GM19455 (cell line): Measurements from ENCODE around the gene PCID2.

Experiments
- ATAC-seq: cut with Tn5 transposase; IDR thresholded peaks from one replicate; pipeline ENCODE4 v1.9.1; 2021; ENCODE audit not compliant: unreplicated experiment

The PCID2 gene

DNA sequence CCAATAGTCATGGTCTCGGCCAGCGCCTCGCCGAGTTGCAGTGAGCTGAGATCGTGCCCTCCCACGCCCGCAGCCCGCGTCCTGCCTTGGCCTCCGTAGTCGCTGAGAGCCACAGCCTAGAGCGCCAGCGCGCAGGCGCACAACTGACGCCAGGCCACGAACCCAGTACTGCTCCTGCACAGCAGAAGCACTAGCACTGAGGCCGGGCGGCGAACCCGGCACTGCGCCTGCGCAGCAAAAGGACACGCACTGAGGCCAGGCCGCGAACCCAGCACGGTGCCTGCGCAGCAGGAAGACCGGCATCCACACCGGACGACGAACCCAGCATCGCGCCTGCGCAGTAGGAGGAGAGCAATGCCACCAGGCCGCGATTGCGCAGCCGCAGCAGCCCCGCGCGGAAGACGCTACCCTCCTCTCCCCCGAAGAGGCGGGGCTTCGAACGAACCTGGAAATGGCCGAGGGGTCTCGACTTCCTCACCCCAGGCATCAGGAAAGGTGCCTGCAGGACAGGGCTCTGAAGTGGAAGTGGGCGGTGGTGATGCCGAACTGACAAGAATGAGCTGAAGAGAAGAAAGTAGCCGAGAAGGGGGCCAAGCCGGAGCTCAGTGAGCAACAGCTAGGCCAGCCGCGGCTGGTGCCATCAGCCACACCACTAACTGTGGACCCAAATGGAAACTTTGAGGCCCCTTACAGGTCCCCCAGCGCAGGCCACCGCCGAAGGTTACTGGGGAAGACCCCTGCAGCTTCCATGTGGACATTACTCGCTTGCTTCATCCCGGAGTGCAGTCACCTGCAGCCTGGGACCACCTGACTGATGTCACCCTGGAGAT, 78.3 kb downstream of the PCID2 start:
- ATAC-seq: no peak

DNA sequence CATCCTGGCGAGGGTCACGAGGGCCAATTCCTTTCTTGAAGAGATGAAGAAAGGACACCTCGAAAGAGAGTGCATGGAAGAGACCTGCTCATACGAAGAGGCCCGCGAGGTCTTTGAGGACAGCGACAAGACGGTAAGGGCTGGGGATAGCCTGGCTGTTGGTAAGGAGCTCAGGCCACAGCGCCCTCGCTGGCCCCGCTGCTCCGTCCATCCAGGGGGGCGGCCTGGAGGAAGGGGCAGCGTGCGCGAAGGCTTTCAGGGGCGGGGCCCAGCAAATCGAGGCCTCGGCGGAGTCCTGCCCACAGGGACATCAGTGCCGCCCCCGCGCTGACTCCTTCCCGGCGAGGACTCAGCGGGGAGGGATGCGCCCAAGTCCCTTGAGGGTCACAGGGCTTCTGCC, 79.0 kb downstream of the PCID2 start:
- ATAC-seq: no peak
